GOT3 (cell line): Measurements from ENCODE around the gene CAVIN1.
"Not testable (repeated sequence)": the region's sequence is repeated elsewhere in the genome, so short reads cannot be mapped to it uniquely, and the experiment has no call there.

Source experiments
- DNase-seq: peaks from one replicate; lab custom pipeline; 2025; ENCODE audit warnings: mixed read lengths; lab: John Stamatoyannopoulos, UW

CAVIN1 gene

DNA sequence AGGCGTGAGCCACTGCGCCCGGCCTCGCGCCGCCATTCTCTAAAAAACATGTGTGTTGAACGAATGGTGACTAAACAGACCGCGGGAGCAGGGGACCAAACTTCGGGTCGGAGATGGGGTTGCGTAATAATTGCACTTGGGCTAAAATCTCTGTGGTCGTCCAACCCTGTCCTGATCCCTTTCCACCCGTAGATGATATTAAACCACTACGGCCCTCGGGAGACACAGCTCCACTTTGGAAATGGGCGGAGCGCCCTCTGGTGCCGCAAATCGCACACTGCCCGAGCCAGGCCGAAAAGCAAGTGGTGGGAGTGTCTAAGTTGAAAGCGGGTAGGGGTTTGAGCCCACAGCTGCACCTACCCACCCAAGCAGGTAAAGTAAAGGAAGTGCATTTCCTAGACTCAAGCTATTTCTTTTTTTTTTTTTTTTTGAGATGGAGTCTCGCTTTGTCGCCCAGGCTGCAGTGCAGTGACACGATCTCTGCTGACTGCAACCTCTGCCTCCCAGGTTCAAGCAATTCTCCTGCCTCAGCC, 17.0 kb downstream of the CAVIN1 start:
- no peak for DNase-seq

DNA sequence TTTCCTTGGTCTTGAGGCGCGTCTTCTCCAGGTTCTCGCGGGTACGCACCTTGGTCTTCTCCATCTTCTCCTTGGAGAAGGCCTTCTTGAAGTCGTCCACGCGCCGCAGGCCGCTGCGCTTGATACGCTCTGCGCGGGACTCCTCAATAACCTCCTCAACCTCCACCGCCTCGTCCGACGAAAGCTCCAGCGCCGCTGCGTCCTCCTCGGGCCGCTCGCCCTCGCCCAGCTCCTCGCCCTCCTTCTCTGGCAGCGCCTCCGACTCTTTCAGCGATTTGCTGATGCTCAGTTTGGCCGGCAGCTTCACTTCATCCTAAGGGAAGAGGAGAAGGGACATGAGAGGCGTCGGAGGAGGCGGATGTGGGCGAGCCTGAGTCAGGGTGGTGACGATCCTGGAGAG, 18.0 kb downstream of the CAVIN1 start:
- no peak for DNase-seq

DNA sequence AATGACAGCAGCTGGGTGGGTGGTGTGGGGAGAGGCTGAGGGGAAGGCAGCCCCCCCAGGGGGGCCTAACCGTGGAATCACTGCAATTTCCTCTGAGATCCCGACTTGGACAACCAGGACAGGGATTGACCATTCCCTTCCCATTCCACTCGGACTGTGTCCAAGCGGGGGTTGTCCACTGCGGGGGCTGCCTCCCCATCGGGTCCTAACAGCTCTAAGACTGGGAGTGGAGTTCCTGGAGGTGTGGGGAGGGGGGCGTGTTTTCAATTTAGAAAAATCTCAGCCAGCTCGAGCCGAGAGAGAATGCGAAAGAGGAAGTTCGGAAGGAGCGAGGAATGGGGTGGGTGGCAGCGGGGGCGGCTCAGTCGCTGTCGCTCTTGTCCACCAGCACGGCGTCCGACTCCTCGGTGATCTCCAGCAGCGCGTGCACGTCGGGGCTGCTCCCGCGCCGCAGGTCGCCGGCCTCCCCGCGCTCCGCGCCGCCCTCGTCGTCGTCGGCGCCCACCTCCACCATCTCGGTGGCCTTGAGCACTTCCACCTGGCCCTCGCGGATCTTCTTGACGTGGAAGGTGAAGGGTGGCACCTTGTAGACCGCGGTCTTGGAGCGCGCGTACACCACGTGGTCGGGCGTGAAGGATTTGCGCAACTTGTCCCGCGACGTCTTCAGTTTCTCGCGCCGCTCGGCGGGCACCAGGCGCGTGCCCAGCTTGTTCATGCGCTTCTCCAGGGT, 18.6 kb downstream of the CAVIN1 start:
- no peak for DNase-seq

DNA sequence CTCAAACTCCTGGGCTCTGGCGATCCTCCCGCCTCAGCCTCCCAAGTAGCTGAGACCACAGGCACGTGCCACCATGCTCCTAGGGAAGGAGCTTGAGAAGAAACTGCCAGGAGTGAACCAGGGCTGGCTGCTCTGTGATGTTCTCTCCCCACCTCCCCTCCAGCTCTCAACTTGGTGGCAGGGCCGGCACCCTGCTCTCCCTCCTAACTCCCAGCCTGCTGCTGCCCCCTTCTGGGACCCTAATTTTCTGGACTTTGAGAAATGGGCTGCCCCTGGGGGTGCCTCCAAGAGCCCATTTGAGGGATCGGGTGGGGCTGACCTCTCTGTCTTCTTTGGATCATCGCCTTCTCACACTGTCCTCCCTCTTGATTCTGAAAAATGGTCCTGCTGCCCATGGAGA, 19.9 kb downstream of the CAVIN1 start:
- DNase-seq = no peak

DNA sequence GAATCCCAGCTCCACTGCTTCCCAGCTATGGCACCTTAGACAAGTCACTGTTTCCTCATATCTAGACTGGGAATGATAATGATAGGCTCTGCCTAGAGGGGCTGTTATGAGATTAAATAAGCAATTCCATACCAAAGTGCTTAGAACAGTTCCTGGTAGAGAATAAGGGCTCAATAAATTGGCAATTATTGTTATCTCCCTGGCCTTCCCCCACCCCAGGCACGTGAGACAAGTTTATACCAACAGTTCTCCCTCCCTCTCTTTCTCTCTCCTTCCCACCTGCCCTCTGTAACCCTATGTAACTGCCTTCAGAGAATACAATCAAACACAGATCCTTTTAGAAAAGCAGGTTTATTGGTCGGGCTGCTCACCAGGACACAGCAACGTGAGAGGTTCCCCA, 20.9 kb downstream of the CAVIN1 start:
- DNase-seq = no peak

DNA sequence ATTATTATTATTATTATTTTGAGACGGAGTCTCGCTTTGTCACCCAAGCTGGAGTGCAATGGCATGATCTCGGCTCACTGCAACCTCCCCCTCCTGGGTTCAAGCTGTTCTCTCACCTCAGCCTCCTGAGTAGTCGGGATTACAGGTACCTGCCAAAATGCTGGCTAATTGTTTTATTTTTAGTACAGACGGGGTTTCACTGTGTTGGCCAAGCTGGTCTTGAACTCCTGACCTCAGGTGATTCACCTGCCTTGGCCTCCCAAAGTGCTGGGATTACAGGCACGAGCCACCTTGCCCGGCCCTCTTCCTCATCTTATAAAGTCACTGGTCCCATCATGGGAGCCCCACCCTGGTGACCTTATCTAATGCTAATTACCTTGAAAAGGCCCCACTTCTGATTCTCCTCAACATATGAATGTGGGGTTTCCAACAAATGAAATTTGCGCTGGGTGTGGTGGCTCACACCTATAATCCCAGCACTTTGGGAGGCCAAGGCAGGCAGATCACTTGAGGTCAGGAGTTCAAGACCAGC, 22.1 kb downstream of the CAVIN1 start:
- not testable (repeated sequence) for DNase-seq

DNA sequence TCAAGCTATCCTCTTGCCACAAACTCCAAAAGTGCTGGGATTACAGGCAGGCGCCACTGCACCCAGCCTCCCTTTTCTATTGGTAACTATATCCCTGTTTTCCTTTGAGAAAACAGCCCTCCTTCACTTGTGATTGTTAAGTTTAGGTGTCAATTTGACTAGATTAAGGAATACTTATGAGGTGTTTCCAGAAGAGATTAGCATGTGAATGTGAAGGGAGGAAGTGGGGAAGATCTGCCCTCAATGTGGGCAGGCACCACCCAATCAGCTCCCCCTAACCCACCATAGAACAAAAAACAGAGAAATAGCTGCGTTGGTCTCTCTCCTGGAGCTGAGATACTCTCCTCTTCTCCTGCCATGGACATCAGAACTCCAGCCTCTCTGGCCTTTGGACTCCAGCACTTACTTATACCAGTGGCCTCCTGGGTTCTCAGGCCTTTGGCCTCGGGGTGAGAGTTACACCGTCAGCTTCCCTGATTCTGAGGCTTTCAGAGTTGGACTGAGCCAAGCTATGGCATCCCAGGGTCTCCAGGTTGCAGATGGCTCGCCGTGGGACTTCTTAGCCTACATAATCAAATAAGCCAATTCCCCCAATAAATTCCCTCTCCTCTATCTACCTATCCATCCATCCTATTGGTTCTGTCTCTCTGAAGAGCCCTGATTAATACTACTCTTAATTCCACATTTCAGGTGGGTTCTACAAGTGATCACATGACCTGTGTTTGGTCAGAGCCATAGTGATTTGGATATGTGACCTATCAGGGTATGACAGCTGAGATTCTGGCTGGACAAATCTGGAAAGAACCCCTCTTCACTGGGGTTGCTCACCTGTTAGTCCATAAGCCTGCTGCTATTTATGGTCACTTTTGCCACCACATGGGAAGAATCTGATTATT, 22.9 kb downstream of the CAVIN1 start:
- DNase-seq = no peak

DNA sequence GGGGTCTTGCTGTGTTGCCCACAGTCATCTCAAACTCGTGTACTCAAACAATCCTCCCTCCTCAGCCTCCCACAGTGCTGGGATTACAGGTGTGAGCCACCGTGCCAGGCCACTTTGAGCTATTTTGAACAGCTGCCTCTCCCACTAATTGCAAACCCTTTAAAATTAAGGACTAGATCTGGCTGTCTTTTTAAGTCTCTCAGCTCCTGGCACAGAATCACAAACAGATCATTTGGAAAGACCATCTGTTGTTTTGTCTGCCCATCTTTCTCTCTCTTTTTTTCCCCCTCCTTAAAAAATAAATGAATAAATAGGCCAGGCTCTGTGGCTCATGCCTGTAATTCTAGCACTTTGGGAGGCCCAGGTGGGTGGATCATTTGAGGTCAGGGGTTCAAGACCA, 23.9 kb downstream of the CAVIN1 start:
- DNase-seq = no peak

DNA sequence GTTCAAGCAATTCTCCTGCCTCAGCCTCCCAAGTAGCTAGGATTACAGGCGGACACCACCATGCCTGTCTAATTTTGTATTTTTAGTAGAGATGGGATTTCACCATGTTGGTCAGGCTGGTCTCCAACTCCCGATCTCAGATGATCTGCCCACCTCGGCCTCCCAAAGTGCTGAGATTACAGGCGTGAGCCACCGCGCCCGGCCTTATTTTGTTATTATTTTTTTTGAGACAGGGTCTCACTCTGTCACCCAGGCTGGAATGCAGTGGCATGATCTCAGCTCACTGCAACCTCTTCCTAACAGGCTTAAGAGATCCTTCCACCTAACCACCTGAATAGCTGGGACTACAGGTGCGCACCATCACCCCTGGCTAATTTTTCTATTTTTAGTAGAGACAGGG, 27.5 kb downstream of the CAVIN1 start:
- not testable (repeated sequence) for DNase-seq

DNA sequence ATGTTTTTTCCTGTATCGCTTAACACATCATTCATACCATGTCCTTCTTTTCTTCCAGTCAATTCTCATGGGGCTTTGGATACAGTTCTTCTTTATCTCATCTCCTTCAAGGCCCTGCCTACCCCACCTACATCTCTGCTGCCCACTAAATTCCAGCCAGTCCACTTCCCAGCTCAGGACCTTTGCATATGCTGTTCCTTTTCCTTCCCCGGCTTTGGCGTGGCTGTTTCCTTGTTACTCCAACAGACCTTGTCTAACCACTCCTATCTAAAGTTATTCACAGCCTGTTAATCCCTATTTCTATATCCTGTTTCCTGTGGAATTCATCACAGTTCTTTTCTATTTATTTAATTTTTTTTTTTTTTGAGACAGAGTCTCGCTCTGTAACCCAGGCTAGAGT, 28.2 kb downstream of the CAVIN1 start:
- DNase-seq = no peak

DNA sequence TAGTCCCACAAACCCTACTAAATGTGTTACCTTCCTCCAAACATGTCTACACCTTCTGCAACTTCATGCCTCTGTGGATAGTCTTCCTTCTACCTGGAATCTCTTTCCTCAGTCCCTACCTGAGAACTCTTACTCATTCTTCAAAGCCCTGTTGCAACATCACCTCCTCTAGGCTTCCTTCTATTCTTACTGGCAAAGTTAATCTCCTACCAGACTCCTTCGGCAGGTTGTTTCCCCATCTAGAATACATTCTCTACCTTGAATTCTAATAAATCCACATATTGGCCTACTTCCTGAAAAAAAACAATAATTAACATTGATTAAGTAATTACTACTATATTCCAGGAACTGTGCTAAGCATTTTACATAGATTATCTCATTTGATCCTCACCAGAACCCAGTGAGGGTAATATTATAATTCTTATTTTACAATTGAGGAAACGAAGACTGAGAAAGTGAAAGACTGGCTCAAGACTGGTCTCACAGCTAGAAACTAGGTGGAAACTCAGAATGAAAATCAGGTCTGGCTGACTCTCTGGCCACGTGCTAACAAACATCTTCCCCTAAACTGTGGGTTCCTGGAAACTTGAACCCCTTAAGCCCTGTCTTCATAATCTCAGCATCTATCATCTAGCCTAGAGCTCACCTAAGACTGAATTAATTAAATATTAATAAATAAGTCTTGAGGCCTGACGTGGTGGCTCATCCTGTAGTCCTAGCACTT, 30.2 kb downstream of the CAVIN1 start:
- no peak for DNase-seq

DNA sequence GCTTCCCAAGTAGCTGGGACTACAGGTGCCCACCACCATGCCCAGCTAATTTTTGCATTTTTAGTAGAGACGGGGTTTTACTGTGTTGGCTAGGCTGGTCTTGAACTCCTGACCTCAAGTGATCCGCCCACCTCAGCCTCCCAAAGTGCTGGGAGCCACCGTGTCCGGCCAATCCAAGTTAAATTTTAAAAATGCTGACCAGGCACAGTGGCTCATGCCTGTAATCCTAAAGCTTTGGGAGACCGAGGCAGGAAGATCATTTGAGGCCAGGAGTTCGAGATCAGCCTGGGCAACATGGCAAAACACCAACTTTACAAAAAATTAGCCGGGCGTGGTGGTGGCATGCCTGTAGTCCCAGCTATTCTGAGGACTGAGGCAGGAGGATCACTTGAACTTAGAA, 31.6 kb downstream of the CAVIN1 start:
- not testable (repeated sequence) for DNase-seq

DNA sequence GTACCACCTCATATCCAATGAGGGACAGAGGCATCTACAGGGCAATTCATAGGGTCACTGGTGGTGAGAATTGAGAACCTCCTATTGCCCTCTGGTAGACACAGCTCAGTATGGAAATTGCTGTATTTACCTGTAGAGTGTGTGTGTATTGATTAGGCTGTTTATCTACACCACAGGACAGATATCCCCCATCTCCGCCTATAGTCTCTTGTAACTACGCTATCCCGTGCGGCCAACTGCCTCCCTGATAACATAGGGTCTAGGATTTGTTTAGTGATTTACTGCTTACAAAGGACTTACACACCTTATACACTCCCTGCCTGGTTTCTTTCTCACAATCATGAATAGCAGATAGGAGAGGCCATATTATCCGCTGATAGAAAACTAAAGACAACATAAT, 33.2 kb downstream of the CAVIN1 start:
- no peak for DNase-seq

DNA sequence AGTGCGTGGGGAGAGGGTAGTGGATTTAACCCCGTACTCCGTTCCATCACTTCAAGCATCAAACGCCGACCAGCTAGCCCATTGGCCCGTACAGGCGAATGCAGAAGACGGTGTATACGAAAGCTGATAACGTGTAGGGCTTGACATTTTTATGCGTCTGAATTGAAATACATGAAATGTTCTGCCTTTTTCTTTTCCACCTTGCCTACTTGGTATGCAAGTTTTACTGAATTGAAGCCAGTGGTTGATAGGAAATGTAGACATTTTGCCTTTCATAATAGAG, 34.0 kb downstream of the CAVIN1 start:
- no peak for DNase-seq

DNA sequence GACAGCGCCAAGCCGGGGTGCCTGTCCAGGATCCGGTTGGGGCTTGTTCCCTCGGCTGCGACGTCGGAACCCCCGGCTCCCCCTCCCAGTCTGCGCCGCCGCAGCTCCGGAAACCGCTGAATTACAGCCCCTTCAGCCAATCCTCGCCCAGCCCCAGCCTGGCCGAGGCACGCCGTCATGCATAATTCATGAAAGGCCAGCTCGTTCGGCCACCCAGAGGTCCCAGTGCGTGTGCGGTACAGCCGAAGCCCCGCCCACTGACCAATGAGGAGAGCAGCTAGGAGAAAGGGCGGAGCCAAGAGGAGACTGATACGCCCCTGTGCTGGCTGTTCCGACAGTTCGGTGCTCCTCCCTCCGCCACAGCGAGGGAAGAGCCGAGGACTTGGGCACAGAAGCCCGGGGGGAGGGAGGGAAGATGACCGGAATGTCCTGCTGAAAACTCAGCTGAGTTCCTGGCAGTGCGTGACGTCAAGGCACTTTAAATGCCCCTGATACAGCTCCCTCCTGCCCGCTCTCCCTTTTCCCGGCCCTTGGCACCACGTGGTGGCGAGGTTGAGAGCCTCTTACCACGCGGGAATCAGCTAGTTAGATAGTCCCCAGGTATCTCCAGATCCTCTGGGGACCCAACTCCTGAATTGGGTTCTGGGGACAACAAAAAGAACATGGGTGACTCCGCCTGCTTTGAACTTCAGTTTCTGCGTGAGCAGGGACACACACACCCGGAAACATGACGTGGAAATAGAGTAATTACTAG, 34.5 kb downstream of the CAVIN1 start, which contains the start of gene STAT3:
Gene STAT3, minus strand, starts transcription at position 62 of the 754 bp plus-strand sequence. CDS start 39,926 bp downstream, outside the sequence.
- peak; percentile 99 for DNase-seq

DNA sequence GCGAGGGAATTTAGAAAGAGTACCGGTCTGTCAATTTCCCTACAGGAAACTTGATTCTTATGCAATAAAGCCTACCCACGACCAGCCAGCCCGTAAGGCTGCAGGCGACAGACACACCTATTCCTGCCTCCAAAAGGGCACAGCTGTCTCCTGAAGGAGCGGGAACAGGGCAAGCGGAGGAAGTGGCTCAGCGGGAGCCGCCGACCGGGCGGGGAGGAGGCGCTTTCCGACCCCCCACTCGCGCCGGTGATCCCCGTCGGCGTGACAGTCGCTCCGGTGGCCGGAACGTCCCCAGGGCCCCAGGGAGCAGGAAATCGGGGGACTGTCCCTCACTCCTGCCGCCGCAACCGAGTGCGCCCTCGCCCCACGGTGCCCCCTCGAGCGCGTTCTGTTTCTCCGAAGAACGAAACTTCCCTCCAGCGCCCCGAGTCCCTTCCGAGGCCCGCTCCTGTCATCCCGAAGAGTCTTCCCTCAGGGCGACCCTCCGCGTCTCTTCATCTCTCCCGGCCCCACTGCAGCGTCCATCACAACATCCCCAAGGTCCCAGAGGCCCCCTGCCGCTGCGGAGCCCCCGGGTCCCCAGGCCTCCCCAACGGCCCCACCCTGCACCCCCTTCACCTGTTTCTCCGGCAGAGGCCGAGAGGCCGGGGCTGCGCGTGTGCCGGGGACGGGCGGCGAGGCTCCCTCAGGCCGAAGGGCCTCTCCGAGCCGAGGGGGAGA, 35.2 kb downstream of the CAVIN1 start:
- no peak for DNase-seq

DNA sequence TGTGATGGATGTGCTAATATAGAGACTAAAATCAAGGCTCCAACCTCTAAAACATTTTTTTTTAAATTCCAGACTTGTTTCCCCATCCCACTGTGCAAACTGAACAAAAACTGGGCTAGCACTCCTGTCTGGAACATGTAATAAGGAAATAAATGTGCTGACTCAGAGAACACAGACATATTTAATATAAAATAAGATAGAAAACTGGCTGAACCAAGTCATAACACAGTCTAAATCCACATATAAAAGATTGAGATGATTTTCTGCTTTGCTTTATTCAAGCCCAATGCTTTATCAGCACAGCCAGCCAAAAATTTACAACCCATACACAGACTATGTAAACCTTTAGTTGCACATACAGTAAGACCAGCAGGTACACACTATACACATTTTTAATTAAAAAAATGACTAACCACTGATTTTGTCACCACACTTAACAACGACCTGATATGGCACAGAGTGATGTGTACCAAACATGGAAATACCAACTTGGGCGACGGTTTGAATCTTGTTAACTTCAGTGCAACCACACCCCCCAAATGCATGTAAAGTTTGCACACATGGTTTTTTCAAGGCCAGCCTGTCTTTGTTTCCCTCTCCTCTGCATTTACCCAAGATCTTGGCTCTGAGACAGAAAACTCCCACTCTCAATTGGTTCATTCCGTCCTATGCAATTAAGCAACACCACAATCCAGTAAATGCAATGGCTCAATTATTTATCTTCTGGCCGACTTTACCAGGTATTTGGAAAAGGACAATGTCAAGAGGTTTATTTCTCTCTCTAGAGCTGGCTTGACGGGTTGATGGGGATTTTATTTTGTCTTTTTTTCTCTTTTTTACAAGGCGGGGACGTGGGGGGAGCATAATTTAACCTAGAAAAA, 36.0 kb downstream of the CAVIN1 start:
- DNase-seq = no peak

DNA sequence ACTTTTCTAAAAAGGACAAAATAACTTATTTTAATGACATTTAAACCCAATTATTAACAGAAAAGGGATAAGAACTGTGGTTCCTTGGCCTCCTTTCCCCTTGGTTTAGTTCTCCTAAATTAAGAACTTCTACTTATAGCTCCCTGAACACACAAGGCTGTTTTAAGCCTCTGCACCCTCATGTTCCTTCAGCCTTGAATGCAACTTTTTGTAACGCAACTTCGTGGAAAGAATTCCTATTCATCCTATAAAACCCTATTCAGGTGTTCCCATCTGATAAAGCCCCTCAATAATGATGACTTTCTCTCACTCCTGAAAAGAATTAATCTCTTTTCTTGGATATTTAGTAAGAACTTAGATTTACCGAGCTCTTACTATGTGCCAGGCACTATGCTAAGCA, 41.2 kb downstream of the CAVIN1 start:
- no peak for DNase-seq

DNA sequence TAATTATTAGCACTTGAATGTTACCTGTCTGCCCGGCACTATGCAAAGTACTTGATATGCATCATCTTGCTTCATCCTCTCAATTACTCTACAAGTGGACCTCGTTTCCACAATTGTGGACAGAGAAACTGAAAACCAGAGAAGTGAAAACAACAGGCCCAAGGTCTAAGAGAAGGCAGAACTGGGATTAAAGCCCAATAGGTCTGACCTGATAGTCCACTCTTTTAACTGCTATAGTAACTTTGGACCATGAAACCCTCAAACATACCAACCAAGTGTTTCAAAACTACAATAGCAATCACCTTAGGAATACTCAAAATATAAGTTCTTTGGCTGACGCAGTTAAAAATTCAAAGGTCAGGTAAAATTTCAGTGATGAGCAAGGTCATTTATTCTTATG, 42.1 kb downstream of the CAVIN1 start:
- no peak for DNase-seq
